Measurements from ENCODE around the gene SLC24A3.

Gene SLC24A3

DNA sequence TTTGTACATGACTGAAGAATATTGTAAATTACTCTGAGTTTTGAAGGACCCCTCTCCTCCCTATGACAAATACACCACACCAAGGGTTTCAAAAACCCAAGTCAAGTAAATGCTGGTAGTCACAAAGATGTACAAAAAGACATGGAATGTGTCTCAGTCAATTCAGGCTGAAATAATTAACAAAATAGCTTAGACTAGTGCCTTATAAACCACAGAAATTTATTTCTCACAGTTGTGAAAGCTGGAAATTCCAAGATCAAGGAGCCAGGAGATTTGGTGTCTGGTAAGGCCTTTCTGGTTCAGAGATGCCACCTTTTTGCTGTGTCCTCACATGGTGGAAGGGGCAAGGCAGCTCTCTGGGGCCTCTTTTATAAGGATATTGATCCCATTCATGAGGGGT, 343.3 kb downstream of the SLC24A3 start:
- DNase-seq, result no peak

- no peak for DNase-seq
Measured at GRCh38 chr20:19557291-19557690, 344.8 kb downstream of the SLC24A3 start.

GRCh38 chr20:19560881-19561480, 348.5 kb downstream of the SLC24A3 start:
- no peak for DNase-seq

DNA sequence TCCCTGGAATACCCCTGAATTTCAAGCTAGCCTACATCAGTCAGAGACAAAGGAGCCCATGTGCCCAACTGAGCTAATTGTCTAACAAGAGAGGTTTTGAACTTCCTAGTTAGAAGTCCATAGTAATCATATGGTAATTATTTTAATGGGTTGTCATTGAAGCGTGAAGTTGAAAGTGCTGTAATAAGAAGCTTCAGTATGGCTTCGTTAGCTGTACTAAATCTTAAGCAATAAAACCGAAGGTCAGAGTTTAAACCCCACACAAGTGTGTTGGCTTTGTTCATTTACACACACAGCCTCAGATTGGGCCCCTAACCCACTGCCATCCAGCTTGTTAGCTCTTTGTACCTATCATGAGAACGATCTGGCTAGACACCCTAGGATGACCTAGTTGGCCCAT, 350.0 kb downstream of the SLC24A3 start:
- DNase-seq, result no peak

DNA sequence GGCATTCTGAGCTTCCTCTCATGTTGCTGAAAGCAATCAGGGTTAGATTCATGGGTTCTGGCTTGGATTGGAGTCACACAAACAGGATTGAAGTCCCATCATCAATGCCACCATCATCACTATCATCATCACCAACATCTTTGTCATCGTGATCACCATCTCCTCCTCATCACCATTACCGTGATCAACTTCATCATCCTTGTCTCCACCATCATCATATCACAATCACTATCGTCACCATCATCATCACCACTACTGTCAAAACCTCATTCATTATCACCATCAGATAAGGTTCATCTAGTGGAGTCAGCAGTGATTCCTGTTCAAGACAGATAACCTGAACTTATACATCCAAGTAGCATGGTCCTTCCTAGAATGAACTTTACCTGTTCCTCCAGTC, 351.8 kb downstream of the SLC24A3 start:
- DNase-seq, result no peak

DNA sequence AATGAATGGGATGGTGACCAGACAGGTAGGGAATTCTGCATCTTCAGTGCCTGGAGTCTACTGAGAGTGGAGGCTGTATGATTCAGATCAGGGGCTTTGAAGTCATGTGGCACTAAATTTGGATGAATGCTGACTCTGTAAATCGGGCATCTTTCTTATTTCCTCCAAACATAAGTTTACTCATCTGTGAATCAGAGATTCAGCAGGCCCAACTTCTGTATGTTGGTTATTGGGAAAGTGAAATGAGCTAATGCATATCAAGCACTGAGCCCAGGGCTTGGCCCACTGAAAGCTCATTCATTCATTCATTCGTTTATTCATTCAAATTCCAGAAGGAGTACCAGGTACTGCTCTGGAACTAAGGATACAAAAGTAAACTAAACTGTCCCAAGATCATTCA, 353.3 kb downstream of the SLC24A3 start:
- no peak for DNase-seq

DNA sequence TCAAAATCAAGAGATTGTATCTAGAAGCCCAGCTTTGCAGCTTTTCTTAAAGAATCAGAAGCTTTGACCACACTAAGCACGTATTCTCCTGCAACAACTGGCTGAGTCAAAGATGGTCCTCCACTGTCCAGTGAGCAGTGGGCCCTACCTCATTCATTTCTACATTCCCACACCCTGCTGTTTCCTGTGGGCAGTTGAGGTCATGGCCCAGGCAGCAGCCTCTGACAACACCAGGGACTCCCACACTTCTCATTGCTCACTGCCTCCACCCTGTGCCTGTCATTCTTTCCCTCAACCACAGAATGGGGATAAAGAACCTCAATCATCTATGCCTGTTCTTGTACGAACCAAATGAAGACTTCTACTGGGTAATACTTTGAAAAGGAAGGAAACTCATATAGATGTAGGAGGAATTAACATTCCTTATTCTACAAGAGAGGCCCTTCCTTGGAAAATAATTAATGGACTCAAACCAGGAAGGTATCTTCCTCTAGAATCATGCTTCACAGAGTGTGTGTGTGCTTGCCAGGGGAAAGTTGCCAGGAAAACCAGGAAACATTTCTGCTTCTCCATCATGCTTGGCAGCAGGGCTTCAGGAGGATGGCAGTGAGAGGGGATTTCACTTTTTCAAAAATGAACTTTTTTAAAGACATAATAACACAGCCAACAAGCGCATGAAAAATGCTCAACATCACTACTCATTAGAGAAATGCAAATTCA, 353.9 kb downstream of the SLC24A3 start:
- no peak for DNase-seq

DNA sequence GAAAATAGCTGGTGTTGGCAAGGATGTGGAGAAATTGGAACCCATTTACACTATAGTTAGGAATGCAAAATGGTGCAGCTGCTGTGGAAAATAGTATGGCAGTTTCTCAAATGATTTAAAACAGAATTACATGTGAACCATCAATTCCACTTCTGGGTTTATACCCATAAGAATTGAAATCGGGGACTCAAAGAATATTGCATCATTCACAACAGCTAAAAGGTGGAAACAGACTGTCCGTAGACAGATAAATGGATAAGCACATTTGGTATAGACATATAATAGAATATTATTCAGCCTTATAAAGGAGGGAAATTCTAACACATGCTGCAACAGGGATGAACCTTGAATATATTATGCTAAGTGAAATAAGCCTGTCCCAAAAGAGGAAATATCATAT, 355.7 kb downstream of the SLC24A3 start:
- no peak for DNase-seq

GRCh38 chr20:19571996-19572395, 359.6 kb downstream of the SLC24A3 start:
- DNase-seq, result no peak

- DNase-seq, result no peak
Measured at GRCh38 chr20:19577692-19578091, 365.2 kb downstream of the SLC24A3 start.

- no peak for DNase-seq
Measured at GRCh38 chr20:19582782-19583181, 370.3 kb downstream of the SLC24A3 start.

- peak in 1 of 2 donors; percentile 17 for DNase-seq
Measured at GRCh38 chr20:19583532-19584175, 371.2 kb downstream of the SLC24A3 start.

DNA sequence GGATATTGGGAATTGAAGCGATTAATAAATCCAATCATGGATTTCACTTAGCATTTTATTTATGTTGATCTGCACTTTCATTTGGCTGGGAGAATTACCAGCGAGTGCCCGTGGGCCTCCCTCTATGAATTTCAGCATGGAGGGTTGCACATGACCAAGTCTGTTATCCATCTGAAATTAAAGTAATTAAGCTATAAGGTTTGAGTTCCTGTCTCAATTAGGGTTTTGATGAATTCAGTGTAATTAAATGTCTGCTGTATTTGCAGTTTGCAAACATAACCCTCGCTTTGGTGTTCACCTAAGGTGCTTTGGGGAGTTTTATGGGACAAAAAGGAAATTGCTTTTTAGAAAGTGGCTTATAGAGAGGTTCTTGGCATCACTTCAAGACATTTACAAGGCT, 375.8 kb downstream of the SLC24A3 start:
- DNase-seq, result no peak

- DNase-seq, result no peak
Measured at GRCh38 chr20:19588732-19589131, 376.3 kb downstream of the SLC24A3 start.

DNA sequence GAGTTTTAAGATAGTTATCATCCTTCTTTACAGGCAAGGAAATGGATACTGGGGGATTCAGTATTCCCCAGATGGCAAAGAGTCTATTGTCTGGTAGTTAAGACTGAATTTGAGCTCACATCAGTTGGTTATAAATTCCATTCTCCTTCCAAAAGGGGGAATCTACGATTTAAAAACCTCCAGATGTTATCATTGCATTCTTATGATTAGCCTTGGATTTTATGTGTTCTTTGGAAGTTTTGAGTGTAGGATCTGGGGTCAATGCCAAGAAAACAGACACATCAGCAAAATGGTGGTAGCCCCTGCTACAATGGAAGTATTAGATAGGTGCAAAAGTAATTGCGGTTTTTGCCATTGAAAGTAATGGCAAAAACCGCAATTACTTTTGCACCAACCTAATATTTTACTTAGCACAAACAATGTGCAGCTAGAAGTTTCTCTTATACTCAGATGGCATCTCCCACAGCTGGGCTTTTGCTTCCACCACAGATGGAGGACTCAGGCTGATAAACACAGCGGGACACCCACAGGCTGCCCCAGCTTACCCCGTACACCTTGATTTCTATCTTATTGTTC, 377.4 kb downstream of the SLC24A3 start:
- DNase-seq, result no peak

- DNase-seq, result no peak
Measured at GRCh38 chr20:19590382-19590781, 377.9 kb downstream of the SLC24A3 start.

DNA sequence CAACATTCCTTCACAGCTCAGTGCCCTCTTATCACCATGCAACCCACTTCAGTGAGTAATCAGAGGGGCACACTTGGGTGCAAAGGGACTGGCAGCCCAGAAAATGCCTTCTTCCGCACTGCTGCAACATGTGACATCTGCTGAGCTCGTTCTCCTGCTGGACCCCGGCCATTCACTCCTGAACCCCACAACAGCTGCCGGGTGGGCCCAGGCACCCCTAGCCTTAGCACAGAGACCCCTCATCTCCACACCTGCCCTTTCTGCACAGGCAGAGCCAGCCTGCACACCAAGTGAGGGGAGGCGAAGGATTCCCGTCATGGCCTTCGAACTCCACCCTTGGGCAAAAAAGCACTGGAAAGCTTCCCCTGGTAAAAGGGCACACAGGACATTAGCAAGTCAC, 381.3 kb downstream of the SLC24A3 start:
- no peak for DNase-seq

GRCh38 chr20:19594896-19595295, 382.5 kb downstream of the SLC24A3 start:
- DNase-seq, result no peak

GRCh38 chr20:19598117-19598850, 385.8 kb downstream of the SLC24A3 start:
- no peak for DNase-seq

DNA sequence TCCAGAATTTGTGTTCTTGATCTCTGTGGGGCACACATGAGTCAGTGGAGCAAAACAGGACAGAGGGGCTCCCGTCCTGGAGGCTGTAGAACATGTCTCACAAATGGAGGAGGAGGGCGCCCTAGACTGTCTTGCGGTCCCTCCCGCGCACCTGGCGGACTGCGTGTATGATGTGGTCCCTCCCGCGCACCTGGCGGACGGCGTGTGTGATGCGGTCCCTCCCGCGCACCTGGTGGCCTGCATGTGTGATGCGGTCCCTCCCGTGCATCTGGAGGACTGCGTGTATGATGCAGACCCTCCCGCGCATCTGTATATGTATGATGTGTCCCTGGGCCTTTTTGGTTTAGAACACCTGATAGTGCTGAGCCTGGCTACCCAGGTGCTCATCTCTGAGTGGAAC, 386.8 kb downstream of the SLC24A3 start:
- no peak for DNase-seq

- DNase-seq, result no peak
Measured at GRCh38 chr20:19600042-19600441, 387.6 kb downstream of the SLC24A3 start.

DNA sequence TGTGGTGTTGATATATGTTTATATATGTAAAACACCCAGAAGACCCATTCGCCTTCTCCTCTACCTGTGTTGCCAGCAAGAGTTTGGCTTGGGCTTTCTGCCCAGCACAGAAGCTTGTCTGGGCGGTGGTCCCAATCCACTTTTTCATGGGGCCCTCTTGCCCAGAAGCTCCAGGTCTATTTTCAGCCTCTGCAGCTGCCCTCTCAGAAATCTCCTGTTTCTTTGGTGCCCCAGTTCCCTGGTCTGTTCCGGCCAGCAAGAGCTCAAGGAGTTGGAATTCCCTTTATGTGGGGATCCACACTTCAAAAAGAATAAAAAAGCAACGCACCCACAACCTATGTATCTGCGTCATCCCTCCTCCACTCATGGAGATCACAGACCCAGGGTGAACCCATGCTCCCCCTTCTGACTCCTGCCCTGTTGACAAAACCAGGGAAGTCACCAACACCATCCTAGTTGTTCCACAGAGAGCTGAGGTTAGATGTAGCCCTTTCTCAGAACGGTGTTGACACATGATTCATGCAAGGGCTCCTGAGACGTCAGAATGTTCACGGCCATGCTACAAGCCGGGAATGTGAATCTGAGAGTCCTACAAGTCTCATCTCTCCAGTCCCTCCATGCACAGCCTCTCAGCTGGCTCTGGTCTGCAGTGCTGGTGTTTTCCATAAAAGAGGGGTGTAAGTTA, 388.8 kb downstream of the SLC24A3 start:
- DNase-seq, result no peak

Data from hippocampal formation (tissue), 2 donors.